H1 (cell line): ENCODE measurements around the gene ASB1. TPM values are rescaled to one million over a fixed set of nuclear protein-coding genes. Genes with fewer than 3 reads are reported as not detected.

Experiments used
- CTCF ChIA-PET: fragments of 300-600 bp; sonication (Branson Sonifier 250); formaldehyde crosslinking; loops from one replicate; lab custom pipeline; 2021; ENCODE audit not compliant: partially characterized antibody; lab: Charles Lee
- POLR2A ChIA-PET: fragments of 300-600 bp; sonication (Branson Sonifier 250); formaldehyde crosslinking; loops from one replicate; lab custom pipeline; 2021; ENCODE audit warnings: inconsistent platforms; ENCODE audit not compliant: partially characterized antibody; lab: Charles Lee
- DNase-seq, 2 experiments: peaks; one replicate each; pipeline versions ENCODE4 v3.0.0 to v3.0.0-alpha.2; 2010 to 2022; ENCODE audit warnings: low spot score in 2 of 2, low read depth in 1 of 2, mixed read lengths in 1 of 2
- FAIRE-seq: peaks from 2 replicates; lab custom pipeline; 2011; peaks lifted over from hg19 to GRCh38; lab: Jason Lieb, UNC
- H2AFZ ChIP-seq: 2 replicates; pipeline ENCODE4 v1.8.1; 2012; ENCODE audit warnings: low read length, inconsistent platforms
- H2AK5ac ChIP-seq: 2 replicates; pipeline ENCODE4 v1.6.1; 2013; ENCODE audit warnings: low read depth, low read length
- H2BK120ac ChIP-seq: replicated peaks from 2 replicates; pipeline ENCODE3; 2013; ENCODE audit warnings: low read depth, low read length, inconsistent platforms
- H2BK12ac ChIP-seq: 2 replicates; pipeline ENCODE4 v1.6.1; 2013; ENCODE audit warnings: low read depth, low read length
- H2BK15ac ChIP-seq: 2 replicates; pipeline ENCODE4 v1.6.1; 2013; ENCODE audit warnings: low read length
- H2BK20ac ChIP-seq: 2 replicates; pipeline ENCODE4 v1.6.1; 2013; ENCODE audit warnings: low read length
- H2BK5ac ChIP-seq: 2 replicates; pipeline ENCODE4 v1.6.1; 2013; ENCODE audit warnings: low read depth, low read length
- H3K14ac ChIP-seq: 2 replicates; pipeline ENCODE4 v1.6.1; 2013; ENCODE audit warnings: inconsistent platforms; ENCODE audit not compliant: insufficient read length
- H3K18ac ChIP-seq: 2 replicates; pipeline ENCODE4 v1.6.1; 2013; ENCODE audit warnings: low read length; ENCODE audit errors: extremely low read depth
- H3K23ac ChIP-seq: 2 replicates; pipeline ENCODE4 v1.6.1; 2013; ENCODE audit warnings: inconsistent platforms; ENCODE audit not compliant: insufficient read length
- H3K23me2 ChIP-seq: 2 replicates; pipeline ENCODE4 v1.6.1; 2013; ENCODE audit warnings: low read depth, low read length
- H3K27ac ChIP-seq: 2 replicates; pipeline ENCODE4 v1.6.1; 2011; ENCODE audit warnings: low read depth, low read length, inconsistent platforms
- H3K27me3 ChIP-seq, 4 experiments: replicated peaks in 1 of 4; 1 replicate in 1 of 4; 2 replicates in 3 of 4; pipeline versions ENCODE4 v1.6.1 to v1.8.1; 2011 to 2013; ENCODE audit warnings: low read length in 3 of 4, mild to moderate bottlenecking in 3 of 4, inconsistent platforms in 2 of 4, mixed read lengths in 2 of 4, moderate library complexity in 1 of 4; ENCODE audit not compliant: control insufficient read depth in 3 of 4, insufficient read depth in 3 of 4; ENCODE audit errors: extremely low read depth in 1 of 4
- H3K36me3 ChIP-seq, 4 experiments: 2 replicates each; pipeline versions ENCODE4 v1.6.1 to v1.8.1; 2011 to 2013; ENCODE audit warnings: mild to moderate bottlenecking in 4 of 4, low read length in 3 of 4, moderate library complexity in 2 of 4, control low read depth in 1 of 4, inconsistent platforms in 1 of 4; ENCODE audit not compliant: insufficient read depth in 4 of 4, control insufficient read depth in 2 of 4
- H3K4ac ChIP-seq: replicated peaks from 2 replicates; pipeline ENCODE3; 2013; ENCODE audit warnings: low read length, low read depth, mixed read lengths, inconsistent platforms; ENCODE audit not compliant: insufficient read length
- H3K4me1 ChIP-seq, 4 experiments: replicated peaks in 1 of 4; 1 replicate in 1 of 4; 2 replicates in 3 of 4; pipeline versions ENCODE4 v1.6.1 to v1.8.1; 2011 to 2013; ENCODE audit warnings: low read length in 3 of 4, inconsistent platforms in 2 of 4, mixed read lengths in 1 of 4; ENCODE audit not compliant: insufficient read depth in 4 of 4, control insufficient read depth in 3 of 4
- H3K4me2 ChIP-seq, 2 experiments: 2 replicates each; pipeline versions ENCODE4 v1.6.1 to v1.8.1; 2011 to 2013; ENCODE audit warnings: low read depth in 2 of 2, low read length in 2 of 2, control low read depth in 1 of 2, inconsistent platforms in 1 of 2, mild to moderate bottlenecking in 1 of 2; ENCODE audit not compliant: insufficient read depth in 1 of 2
- H3K4me3 ChIP-seq, 4 experiments: fragments of 200-600, 300-600 bp in 1 of 4; sonication (generic), shearing (Covaris generic), sonication (Bioruptor Twin) in 1 of 4; 2 replicates each; pipeline versions ENCODE4 v1.5.1 to v1.8.1; 2011 to 2016; ENCODE audit warnings: low read length in 4 of 4, low read depth in 3 of 4, control low read depth in 2 of 4, inconsistent platforms in 2 of 4, mild to moderate bottlenecking in 2 of 4, mixed read lengths in 1 of 4, moderate library complexity in 1 of 4; ENCODE audit not compliant: insufficient read depth in 2 of 4; ENCODE audit errors: extremely low read depth in 1 of 4
- H3K56ac ChIP-seq: replicated peaks from 2 replicates; pipeline ENCODE3; 2013; ENCODE audit warnings: low read depth, mild to moderate bottlenecking, mixed read lengths, low read length, inconsistent platforms; ENCODE audit not compliant: insufficient read length
- H3K79me1 ChIP-seq: 2 replicates; pipeline ENCODE4 v1.6.1; 2013; ENCODE audit warnings: low read depth, low read length, control low read depth
- H3K79me2 ChIP-seq, 2 experiments: 2 replicates each; pipeline versions ENCODE4 v1.6.1 to v1.8.1; 2012 to 2013; ENCODE audit warnings: low read length in 2 of 2, mild to moderate bottlenecking in 2 of 2, inconsistent platforms in 1 of 2; ENCODE audit not compliant: insufficient read depth in 2 of 2, control insufficient read depth in 1 of 2
- H3K9ac ChIP-seq, 4 experiments: replicated peaks in 1 of 4; 1 replicate in 1 of 4; 2 replicates in 3 of 4; pipeline versions ENCODE4 v1.6.1 to v1.8.1; 2011 to 2013; ENCODE audit warnings: low read depth in 3 of 4, low read length in 3 of 4, control low read depth in 2 of 4, mild to moderate bottlenecking in 2 of 4, moderate library complexity in 2 of 4, inconsistent platforms in 1 of 4; ENCODE audit errors: extremely low read depth in 1 of 4
- H3K9me3 ChIP-seq, 2 experiments: 2 replicates each; pipeline versions ENCODE4 v1.6.1 to v1.8.1; 2012 to 2013; ENCODE audit warnings: mild to moderate bottlenecking in 2 of 2, moderate library complexity in 2 of 2, control low read depth in 1 of 2, inconsistent platforms in 1 of 2, low read depth in 1 of 2, low read length in 1 of 2, mixed read lengths in 1 of 2; ENCODE audit not compliant: insufficient read depth in 2 of 2
- H4K20me1 ChIP-seq, 2 experiments: replicated peaks in 1 of 2; 2 replicates each; pipeline versions ENCODE3 to v1.8.1; 2011 to 2013; ENCODE audit warnings: inconsistent platforms in 2 of 2, low read length in 2 of 2, mild to moderate bottlenecking in 1 of 2; ENCODE audit not compliant: insufficient read depth in 2 of 2, control insufficient read depth in 1 of 2
- H4K5ac ChIP-seq: 2 replicates; pipeline ENCODE4 v1.6.1; 2013; ENCODE audit warnings: low read length, low read depth, mixed read lengths, inconsistent platforms; ENCODE audit not compliant: insufficient read length
- H4K8ac ChIP-seq: 2 replicates; pipeline ENCODE4 v1.8.0; 2013; ENCODE audit warnings: mild to moderate bottlenecking, moderate library complexity, low read length, inconsistent platforms; ENCODE audit not compliant: insufficient read depth; ENCODE audit errors: extremely low read depth
- H4K91ac ChIP-seq: replicated peaks from 2 replicates; pipeline ENCODE3; 2013; ENCODE audit warnings: low read length, mixed read lengths, inconsistent platforms; ENCODE audit not compliant: insufficient read length
- CHD2 ChIP-seq: IDR thresholded peaks from 2 replicates; pipeline ENCODE4 v1.6.1; 2012; ENCODE audit warnings: low read length, improper control_type of control experiment
- KDM4A ChIP-seq: IDR thresholded peaks from one replicate; pipeline ENCODE4 v1.7.1; 2012; ENCODE audit warnings: low read depth, mild to moderate bottlenecking, moderate library complexity, low read length, inconsistent platforms; ENCODE audit not compliant: severe bottlenecking
- POLR2A ChIP-seq, 2 experiments: IDR thresholded peaks; 1 replicate in 1 of 2; 2 replicates in 1 of 2; pipeline ENCODE4 v1.6.1; 2011; ENCODE audit warnings: low read depth in 2 of 2, low read length in 2 of 2, mild to moderate bottlenecking in 2 of 2; ENCODE audit errors: control extremely low read depth in 1 of 2
- SIX5 ChIP-seq: IDR thresholded peaks from 2 replicates; pipeline ENCODE4 v1.6.1; 2011; ENCODE audit warnings: mild to moderate bottlenecking, low read depth, low read length
- USF2 ChIP-seq: IDR thresholded peaks from 2 replicates; pipeline ENCODE4 v1.6.1; 2011; ENCODE audit warnings: low read length, improper control_type of control experiment
- WGBS, 2 experiments: shearing (Covaris generic) in 1 of 2; methylation state at CpG; one replicate each; pipeline versions ENCODE4 v1.1.6 to v1.1.7; 2013 to 2015; ENCODE audit warnings: low lambda C conversion rate in 2 of 2, mixed read lengths in 2 of 2, inconsistent platforms in 1 of 2, low coverage in 1 of 2, missing lambda C conversion rate in 1 of 2; ENCODE audit not compliant: insufficient replicate concordance in 2 of 2, insufficient coverage in 1 of 2, insufficient read length in 1 of 2; ENCODE audit errors: extremely low coverage in 1 of 2, missing lambda C conversion rate in 1 of 2; 5-methylcytosine and 5-hydroxymethylcytosine counted together
- polyA plus RNA-seq, 7 experiments: library from polyadenylated mRNA; depleted of rRNA in 3 of 7; stranded (reverse) in 5 of 7; unstranded in 2 of 7; fragments of >200 nt in 5 of 7; fragments of 200-250 nt in 2 of 7; gene quantifications; 1 replicate in 5 of 7; 2 replicates in 1 of 7; 4 replicates in 1 of 7; pipeline versions ENCODE4 v1.2.1 to v1.2.3, GENCODE V29; 2011 to 2013; ENCODE audit warnings: missing spikeins in 2 of 7, mixed read lengths in 2 of 7
- total RNA-seq: library from RNA; stranded (reverse); fragmentation: NEBNext Ultra II Directional; extraction: Animal tissue kit (Norgen Biotek cat#: 25700); gene quantifications from 2 replicates; pipeline ENCODE4 v1.2.1, GENCODE V29; 2021

The ASB1 gene
- total and polyA plus RNA-seq, 2 of the 8 experiments (the other 6 are each of a cell fraction or from before 2014, with no cell fraction given), result 24.1 to 36.0 TPM

- H2BK15ac ChIP-seq, result no peak overlapping the region
- H3K56ac ChIP-seq, result no peak overlapping the region
- no peak overlapping the region for H4K5ac ChIP-seq
- no peak for DNase-seq
- H3K9ac ChIP-seq, result no peak overlapping the region
- H3K4me1 ChIP-seq, result no peaks in the 10 kb centered on the region
- no peak overlapping the region for H2AK5ac ChIP-seq
- no peak overlapping the region for H2AFZ ChIP-seq
- ChIA-PET CTCF (interaction anchor here (0.6 to 7.0 kb wide), 12 partner anchors 13 to 155 kb away, joined by 3 to 52 read pairs (median 3); no protein-coding TSS in a partner anchor), POLR2A (interaction anchor here (1.5 kb wide), 1 partner anchor 9 kb away, joined by 4 read pairs; no protein-coding TSS in a partner anchor)
- no peak overlapping the region for H2BK5ac ChIP-seq
- no peaks in the 10 kb centered on the region for H3K27me3 ChIP-seq
- no peak overlapping the region for H3K18ac ChIP-seq
- no peak overlapping the region for H2BK120ac ChIP-seq
- H3K4ac ChIP-seq, result no peak overlapping the region
- no peak overlapping the region for H3K14ac ChIP-seq
- no peaks in the 10 kb centered on the region for H3K79me2 ChIP-seq
- no peaks in the 10 kb centered on the region; a peak in 1 of 4 replicates for H3K9me3 ChIP-seq
- no peak overlapping the region for H4K8ac ChIP-seq
- TF ChIP-seq CHD2, result no peak
- no peak for TF ChIP-seq KDM4A
- no peak for TF ChIP-seq USF2
- no peak for TF ChIP-seq POLR2A (IDR thresholded peaks at IDR 0.05; ENCODE audit: control extremely low read depth in 1 of 2, low read depth in 2 of 2, low read length in 2 of 2)
- no peak for TF ChIP-seq SIX5
- TF ChIP-seq, all 59 proteins: peak for 0
- Histone ChIP-seq H4K91ac (no peak overlapping the region), H2BK12ac (no peak overlapping the region), H3K4me3 (no peak overlapping the region), H3K27ac (no peak overlapping the region), H3K4me2 (no peak overlapping the region), H3K36me3 (no peaks in the 10 kb centered on the region), H3K23ac (no peak overlapping the region), H3K23me2 (no peaks in the 10 kb centered on the region), H3K79me1 (no peaks in the 10 kb centered on the region), H2BK20ac (no peak overlapping the region), H4K20me1 (no peaks in the 10 kb centered on the region)
- 94% methylated on average over 1 of the region's 1 CpG; no CpG with 5 or more reads in 1 of the 2 experiments for WGBS, 2 experiments
- no peak for FAIRE-seq
Measured at GRCh38 chr2:238461051-238461450, 34.3 kb downstream of the ASB1 start.
